ENCODE data around the gene SOCS3.
A peak's percentile ranks its signal among the peaks of the same experiment; 100 is the strongest.

The SOCS3 gene

DNA sequence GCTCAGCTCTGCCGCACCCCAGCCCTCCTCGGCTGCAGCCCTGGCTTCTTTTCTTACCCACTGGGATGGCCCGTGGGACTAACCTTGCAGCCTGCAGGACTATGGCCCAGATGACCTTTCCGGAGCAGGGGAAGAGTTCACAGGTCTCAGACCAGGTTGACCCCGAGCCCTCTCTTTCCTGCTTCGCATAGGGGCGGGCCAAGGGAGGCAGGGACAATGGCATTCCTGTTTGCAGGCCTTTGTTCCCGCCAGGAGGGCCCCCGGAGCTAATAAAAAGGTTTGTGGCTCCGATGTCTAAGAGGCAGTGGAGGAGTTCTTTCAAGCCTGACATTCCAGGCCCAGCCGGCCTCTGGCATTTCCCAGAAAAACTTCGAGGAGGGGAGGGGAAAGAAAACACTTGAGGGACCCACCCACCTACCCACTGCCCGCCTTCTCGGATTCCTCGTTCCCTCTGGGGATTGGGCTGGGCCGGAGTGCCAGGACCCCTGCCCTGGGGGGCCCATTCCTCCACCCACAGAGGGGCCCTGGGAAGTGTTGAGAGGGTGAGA, 5.8 kb upstream of the SOCS3 start:
- Mint-ChIP-seq H3K9me3 (no peaks in the 10 kb centered on the region), H3K4me3 (peak overlapping the region; percentile 51), H3K27ac (no peak overlapping the region), H3K36me3 (no peaks in the 10 kb centered on the region), H3K4me1 (peaks cover 27% of the 10 kb centered on the region)
- DNase-seq (ENCODE audit: low spot score in 2 of 2) = no peak
- ATAC-seq = no peak

DNA sequence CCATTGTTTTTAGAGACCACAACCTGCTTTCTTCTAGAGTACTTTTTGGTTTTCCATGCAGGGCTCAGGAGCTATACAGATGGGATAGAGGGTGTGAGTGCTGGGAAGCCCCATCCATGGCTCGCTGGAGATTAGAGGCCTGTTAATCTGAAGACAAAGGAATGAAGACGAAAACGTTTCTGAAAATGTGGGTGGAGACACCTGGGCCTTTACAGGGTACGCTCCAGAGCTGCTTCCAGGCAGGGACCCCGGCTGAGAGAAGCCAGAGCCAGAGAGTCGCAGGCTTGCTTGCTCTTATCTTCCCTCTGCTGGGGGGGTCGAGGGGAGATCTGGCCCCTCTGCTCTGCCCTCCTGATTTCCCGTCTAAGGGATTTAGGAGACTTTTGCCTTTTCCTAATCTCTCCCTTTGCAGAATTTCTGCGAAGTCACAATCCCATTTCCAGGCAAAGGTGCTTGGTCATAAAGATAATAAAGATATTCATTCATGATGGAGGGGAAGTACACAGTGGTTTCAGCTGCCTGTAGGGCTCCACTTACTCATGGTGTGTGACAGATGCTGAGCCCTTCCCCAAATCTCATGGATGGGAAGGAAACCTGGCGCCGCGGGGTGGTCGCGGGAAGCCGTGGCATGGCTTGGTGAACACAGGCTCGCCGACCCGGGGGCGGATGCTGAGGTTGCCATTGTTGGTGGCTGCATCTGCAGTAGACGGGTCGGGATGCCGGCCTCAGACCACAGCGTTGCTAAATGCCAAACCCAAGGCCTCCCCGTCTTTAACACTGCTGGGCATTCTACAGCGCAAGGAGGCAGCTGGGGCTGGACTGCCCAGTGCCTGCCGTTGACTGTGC, 4.8 kb upstream of the SOCS3 start:
- Mint-ChIP-seq H3K4me3 (peak overlapping the region; percentile 51), H3K36me3 (peaks cover 3% of the 10 kb centered on the region), H3K27ac (peak overlapping the region; percentile 77), H3K4me1 (peaks cover 28% of the 10 kb centered on the region), H3K9me3 (no peaks in the 10 kb centered on the region)
- DNase-seq (ENCODE audit: low spot score in 2 of 2) = peak in 1 of 2 donors; percentile 78
- peak; percentile 37 for ATAC-seq

DNA sequence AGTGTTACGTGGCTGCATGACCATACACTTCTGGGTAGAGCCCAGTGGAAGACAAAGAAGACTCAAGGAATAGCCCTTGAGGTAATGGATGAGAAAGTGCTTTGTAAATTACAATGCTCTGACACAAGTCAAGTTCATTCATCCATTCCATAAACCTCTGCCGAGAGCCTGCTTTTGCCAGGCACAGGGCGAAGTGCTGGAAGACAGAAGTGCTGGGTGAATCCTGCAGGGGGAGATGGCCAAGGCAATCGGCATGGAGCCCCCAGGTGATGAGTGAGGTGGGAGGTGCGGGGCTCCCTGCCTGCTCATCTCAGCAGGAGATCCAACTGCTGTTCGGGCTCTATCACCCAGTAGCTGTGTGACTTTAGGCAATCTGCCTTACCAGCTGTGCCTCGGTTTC, 2.8 kb upstream of the SOCS3 start:
- Mint-ChIP-seq H3K27ac (no peak overlapping the region), H3K9me3 (no peaks in the 10 kb centered on the region), H3K36me3 (peaks cover 23% of the 10 kb centered on the region), H3K4me1 (peaks cover 36% of the 10 kb centered on the region), H3K4me3 (no peak overlapping the region)
- DNase-seq (ENCODE audit: low spot score in 2 of 2) = no peak
- ATAC-seq = no peak

- Mint-ChIP-seq H3K4me1 (peaks cover 40% of the 10 kb centered on the region), H3K9me3 (no peaks in the 10 kb centered on the region), H3K27ac (no peak overlapping the region), H3K36me3 (peaks cover 28% of the 10 kb centered on the region), H3K4me3 (no peak overlapping the region)
- ATAC-seq (no peak), DNase-seq (ENCODE audit: low spot score in 2 of 2) (no peak)
Measured at GRCh38 chr17:78362232-78362631, 2.4 kb upstream of the SOCS3 start.

DNA sequence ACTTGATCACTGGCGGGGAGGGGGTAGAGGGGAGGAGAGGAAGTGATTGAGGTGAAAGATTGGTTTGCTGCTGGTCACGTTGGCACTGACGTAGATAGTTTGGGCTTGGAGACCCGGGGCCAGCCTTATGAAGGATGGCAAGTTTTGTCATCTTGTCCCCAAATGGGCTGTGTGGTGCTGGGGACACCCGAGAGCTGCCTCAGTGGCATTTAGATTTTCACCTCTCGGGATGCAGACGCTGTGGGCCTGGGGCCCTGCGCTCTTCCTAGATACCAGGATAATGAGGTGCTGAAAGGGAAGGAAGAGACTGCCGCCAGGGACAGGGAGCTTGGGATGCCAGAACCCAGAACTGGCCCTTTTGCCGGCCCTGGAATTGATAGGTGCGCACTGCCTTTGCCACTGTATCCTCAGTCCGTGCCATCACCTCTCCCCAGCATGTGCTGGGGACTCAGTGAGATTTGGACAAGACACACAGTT, 1.4 kb upstream of the SOCS3 start:
- peak overlapping the region; percentile 79 for H3K4me3 Mint-ChIP-seq
- DNase-seq (ENCODE audit: low spot score in 2 of 2) (no peak), ATAC-seq (no peak)
- peak overlapping the region; percentile 67 for H3K27ac Mint-ChIP-seq
- no peaks in the 10 kb centered on the region for H3K9me3 Mint-ChIP-seq
- H3K36me3 Mint-ChIP-seq = peaks cover 37% of the 10 kb centered on the region
- H3K4me1 Mint-ChIP-seq = peaks cover 50% of the 10 kb centered on the region

- ATAC-seq = peak; percentile 59
- peaks cover 44% of the 10 kb centered on the region for H3K36me3 Mint-ChIP-seq
Measured at GRCh38 chr17:78360371-78361224, 721 bp upstream of the SOCS3 start.

GRCh38 chr17:78359321-78359996, 418 bp downstream of the SOCS3 start:
- Mint-ChIP-seq H3K9me3 (no peaks in the 10 kb centered on the region), H3K4me1 (peaks cover 56% of the 10 kb centered on the region), H3K36me3 (peaks cover 54% of the 10 kb centered on the region), H3K27ac (peak overlapping the region; percentile 93), H3K4me3 (peak overlapping the region; percentile 79)
- DNase-seq (ENCODE audit: low spot score in 2 of 2) (peak in 1 of 2 donors; percentile 84), ATAC-seq (peak; percentile 33)

More at GRCh38 chr17:78360371-78361224, 721 bp upstream of the SOCS3 start:
- peaks cover 56% of the 10 kb centered on the region for H3K4me1 Mint-ChIP-seq
- H3K9me3 Mint-ChIP-seq = no peaks in the 10 kb centered on the region
- H3K27ac Mint-ChIP-seq = peak overlapping the region; percentile 67
- H3K4me3 Mint-ChIP-seq = peak overlapping the region; percentile 79
- peak; percentile 99 for DNase-seq (ENCODE audit: low spot score in 2 of 2)

DNA sequence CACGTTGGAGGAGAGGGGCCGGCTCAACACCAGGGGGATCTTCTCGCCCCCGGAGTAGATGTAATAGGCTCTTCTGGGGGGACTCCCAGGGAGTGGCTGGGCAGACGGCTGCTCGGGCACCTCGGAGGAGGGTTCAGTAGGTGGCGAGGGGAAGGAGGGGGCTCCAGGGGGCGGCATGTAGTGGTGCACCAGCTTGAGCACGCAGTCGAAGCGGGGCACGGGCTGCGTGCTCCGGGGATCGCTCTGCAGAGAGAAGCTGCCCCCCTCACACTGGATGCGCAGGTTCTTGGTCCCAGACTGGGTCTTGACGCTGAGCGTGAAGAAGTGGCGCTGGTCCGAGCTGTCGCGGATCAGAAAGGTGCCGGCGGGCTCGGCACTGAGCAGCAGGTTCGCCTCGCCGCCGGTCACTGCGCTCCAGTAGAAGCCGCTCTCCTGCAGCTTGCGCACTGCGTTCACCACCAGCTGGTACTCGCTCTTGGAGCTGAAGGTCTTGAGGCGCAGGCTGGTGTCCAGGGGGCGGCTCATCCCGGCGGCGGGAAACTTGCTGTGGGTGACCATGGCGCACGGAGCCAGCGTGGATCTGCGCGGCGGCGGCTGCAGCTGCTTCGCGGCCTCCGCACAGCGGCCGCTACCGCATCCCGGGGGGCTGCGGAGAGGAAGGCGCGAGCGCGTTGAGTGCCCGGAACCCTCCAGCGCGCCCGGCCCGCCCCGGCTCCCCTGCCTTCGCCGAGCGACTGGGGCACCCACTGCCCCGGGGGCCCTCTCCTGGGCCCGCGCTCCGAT, 1.1 kb downstream of the SOCS3 start:
- peak in 1 of 2 donors; percentile 76 for DNase-seq (ENCODE audit: low spot score in 2 of 2)
- no peak for ATAC-seq
- Mint-ChIP-seq H3K4me1 (peaks cover 56% of the 10 kb centered on the region), H3K27ac (peak overlapping the region; percentile 93), H3K36me3 (peaks cover 62% of the 10 kb centered on the region), H3K9me3 (no peaks in the 10 kb centered on the region), H3K4me3 (peak overlapping the region; percentile 79)

GRCh38 chr17:78357672-78358537, 2.0 kb downstream of the SOCS3 start:
- peaks cover 63% of the 10 kb centered on the region for H3K36me3 Mint-ChIP-seq

GRCh38 chr17:78357177-78357586, 2.7 kb downstream of the SOCS3 start:
- peak overlapping the region; percentile 93 for H3K27ac Mint-ChIP-seq
- ATAC-seq (no peak), DNase-seq (ENCODE audit: low spot score in 2 of 2) (no peak)
- H3K4me3 Mint-ChIP-seq = peak overlapping the region; percentile 79
- H3K4me1 Mint-ChIP-seq = peaks cover 61% of the 10 kb centered on the region
- H3K36me3 Mint-ChIP-seq = peaks cover 63% of the 10 kb centered on the region
- H3K9me3 Mint-ChIP-seq = no peaks in the 10 kb centered on the region

More at GRCh38 chr17:78357672-78358537, 2.0 kb downstream of the SOCS3 start:
- DNase-seq (ENCODE audit: low spot score in 2 of 2) (no peak), ATAC-seq (no peak)
- Mint-ChIP-seq H3K27ac (peak overlapping the region; percentile 93), H3K4me1 (peaks cover 61% of the 10 kb centered on the region), H3K4me3 (peak overlapping the region; percentile 79), H3K9me3 (no peaks in the 10 kb centered on the region)

DNA sequence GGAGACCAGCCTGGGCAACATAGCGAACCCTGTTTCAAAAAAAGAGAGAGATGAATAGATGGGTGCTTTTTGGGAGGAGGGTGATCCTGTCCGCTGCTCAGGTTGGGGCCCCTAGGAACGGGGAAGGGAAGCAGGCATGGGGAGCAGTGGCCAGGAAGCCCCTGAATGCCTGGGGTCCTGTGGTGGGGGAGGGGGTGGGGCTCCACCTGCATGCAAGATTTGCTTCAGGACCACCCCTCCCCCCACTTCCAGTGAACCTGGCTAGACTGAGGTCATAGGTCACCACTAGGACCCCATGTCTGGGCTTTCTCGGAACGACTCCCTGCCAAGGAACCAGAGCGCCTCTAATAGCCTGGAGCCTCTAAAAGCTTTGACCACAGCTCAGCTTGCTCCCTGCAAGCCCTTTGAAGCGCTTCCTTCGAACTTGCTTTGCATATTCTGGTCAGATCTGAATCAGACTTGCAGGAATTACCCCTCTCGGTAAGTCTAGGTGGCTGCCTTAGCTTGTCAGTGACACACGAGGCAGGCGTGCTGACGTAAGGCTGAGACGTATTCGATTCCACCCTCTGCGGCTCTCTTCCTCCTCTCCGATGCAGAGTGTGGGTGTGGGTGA, 3.7 kb downstream of the SOCS3 start:
- Mint-ChIP-seq H3K4me1 (peaks cover 61% of the 10 kb centered on the region), H3K36me3 (peaks cover 63% of the 10 kb centered on the region), H3K9me3 (no peaks in the 10 kb centered on the region), H3K27ac (peak overlapping the region; percentile 93), H3K4me3 (peak overlapping the region; percentile 79)
- ATAC-seq = peak; percentile 75
- peak; percentile 62 to 87 for DNase-seq (ENCODE audit: low spot score in 2 of 2)

DNA sequence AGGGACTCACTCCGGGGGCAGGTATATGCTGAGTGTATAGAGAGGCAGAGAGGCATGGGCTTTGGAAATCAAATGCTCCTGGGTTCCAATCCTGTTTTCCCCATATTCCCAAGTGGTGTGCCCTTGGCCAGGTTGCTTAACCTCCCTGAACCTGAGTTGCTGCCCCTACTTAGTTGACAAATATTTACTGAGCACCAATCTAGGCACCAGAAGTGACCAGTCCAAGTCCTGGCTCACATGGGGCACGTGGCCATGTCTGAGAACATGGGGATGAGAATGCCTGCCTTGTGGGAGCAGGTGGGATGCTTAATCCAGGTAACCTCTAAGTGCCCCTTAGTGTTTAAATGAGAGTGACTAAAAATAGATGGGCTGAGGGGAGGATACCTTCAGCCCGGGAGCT, 4.2 kb downstream of the SOCS3 start:
- DNase-seq (ENCODE audit: low spot score in 2 of 2) = no peak
- ATAC-seq = no peak
- peak overlapping the region; percentile 93 for H3K27ac Mint-ChIP-seq
- peaks cover 59% of the 10 kb centered on the region for H3K4me1 Mint-ChIP-seq
- H3K4me3 Mint-ChIP-seq = peak overlapping the region; percentile 79
- H3K36me3 Mint-ChIP-seq = peaks cover 63% of the 10 kb centered on the region
- no peaks in the 10 kb centered on the region for H3K9me3 Mint-ChIP-seq

GRCh38 chr17:78355045-78355641, 4.7 kb downstream of the SOCS3 start:
- ATAC-seq = no peak
- H3K9me3 Mint-ChIP-seq = no peaks in the 10 kb centered on the region
- peak overlapping the region; percentile 79 for H3K4me3 Mint-ChIP-seq
- DNase-seq (ENCODE audit: low spot score in 2 of 2) = no peak
- peaks cover 63% of the 10 kb centered on the region for H3K36me3 Mint-ChIP-seq
- peak overlapping the region; percentile 93 for H3K27ac Mint-ChIP-seq
- peaks cover 62% of the 10 kb centered on the region for H3K4me1 Mint-ChIP-seq

Measured in stimulated activated effector memory CD8-positive, alpha-beta T cell treated with anti-CD3 and anti-CD28 coated beads, Interleukin-12 subunit alpha, Interleukin-12 subunit beta, amount 100 ng/mL, for 72 hours (primary cell).